Measurements from ENCODE around the gene RCE1. TPM values are rescaled to one million over a fixed set of nuclear protein-coding genes. Genes with fewer than 3 reads are reported as not detected.

Gene RCE1
- total RNA-seq, 1 donor from 2014 or later: 30.6 TPM

DNA sequence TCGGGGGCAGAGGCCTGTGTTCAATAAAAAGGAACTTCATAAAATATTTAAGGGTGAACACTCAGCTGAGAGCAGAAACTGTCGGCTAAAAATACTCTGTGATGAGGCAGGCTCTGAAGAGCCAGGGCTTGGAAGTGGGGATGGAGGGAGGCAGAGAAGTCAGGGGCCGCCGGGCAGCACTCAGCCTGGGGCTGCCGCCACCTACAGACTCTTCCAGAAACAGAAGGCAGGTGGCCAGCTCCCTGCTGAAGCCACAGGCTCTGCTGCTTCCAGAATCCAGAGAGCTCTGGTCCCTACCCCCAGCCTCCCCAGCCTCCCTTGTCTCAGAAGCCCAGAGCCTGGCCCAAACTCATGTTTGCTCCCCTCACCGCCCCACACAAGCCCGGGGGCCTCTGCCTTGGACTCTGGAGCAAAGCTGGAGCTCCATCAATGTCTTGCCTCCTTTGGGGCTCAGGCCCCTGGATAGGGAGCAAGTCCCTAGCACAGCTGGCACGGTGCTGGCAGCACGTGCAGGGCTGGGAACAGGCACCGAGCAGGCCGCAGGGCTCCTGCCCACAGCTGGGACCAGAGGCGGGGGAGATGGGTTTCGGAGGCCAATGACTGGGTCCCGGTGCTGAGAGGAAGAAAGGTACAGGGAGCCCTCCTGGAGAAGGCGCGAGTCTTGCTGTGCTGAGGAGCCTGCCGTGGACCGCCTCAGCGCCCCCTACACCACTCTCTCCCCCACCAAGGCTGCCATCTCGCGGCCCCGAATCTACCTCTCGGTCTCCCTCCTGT, 21.9 kb downstream of the RCE1 start:
- H3K4me1 Mint-ChIP-seq (ENCODE audit: low read depth, unreplicated experiment): peaks cover 5% of the 10 kb centered on the region
- TF ChIP-seq CTCF (IDR thresholded peaks at IDR 0.05; ENCODE audit: partially characterized antibody, unreplicated experiment): no peak
- H3K27me3 Mint-ChIP-seq (ENCODE audit: unreplicated experiment): peaks cover 4% of the 10 kb centered on the region
- no peak overlapping the region for H3K4me3 Mint-ChIP-seq (ENCODE audit: unreplicated experiment)
- H3K9me3 Mint-ChIP-seq (ENCODE audit: unreplicated experiment): peaks cover 4% of the 10 kb centered on the region
- H3K36me3 Mint-ChIP-seq (ENCODE audit: unreplicated experiment): peaks cover 3% of the 10 kb centered on the region
- H3K27ac Mint-ChIP-seq (ENCODE audit: unreplicated experiment): no peak overlapping the region
- peak; percentile 35 for DNase-seq

DNA sequence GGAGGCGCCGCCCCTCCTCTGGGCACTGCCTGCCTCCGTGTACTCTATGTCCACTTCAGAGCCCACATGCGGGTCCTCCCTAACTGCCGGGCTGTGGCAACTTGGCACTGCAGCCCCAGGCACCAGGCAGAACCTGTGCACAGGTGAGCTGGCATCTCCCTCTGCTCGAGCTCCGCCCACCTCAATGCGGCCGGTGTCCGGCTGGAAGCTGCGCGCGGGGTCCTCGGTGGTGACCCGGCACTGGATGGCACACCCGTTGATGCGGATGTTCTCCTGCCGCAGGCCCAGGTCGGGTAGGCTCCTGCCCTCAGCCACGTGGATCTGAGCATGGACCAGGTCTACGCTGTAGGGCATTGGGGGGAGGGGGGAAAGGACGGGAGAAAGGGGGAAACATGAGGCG, 22.8 kb downstream of the RCE1 start:
- DNase-seq: peak; percentile 8
- peaks cover 5% of the 10 kb centered on the region for H3K4me1 Mint-ChIP-seq (ENCODE audit: low read depth, unreplicated experiment)
- peaks cover 4% of the 10 kb centered on the region for H3K9me3 Mint-ChIP-seq (ENCODE audit: unreplicated experiment)
- H3K27me3 Mint-ChIP-seq (ENCODE audit: unreplicated experiment): peaks cover 4% of the 10 kb centered on the region
- no peak for TF ChIP-seq CTCF (IDR thresholded peaks at IDR 0.05; ENCODE audit: partially characterized antibody, unreplicated experiment)
- peaks cover 3% of the 10 kb centered on the region for H3K36me3 Mint-ChIP-seq (ENCODE audit: unreplicated experiment)
- no peak overlapping the region for H3K4me3 Mint-ChIP-seq (ENCODE audit: unreplicated experiment)
- H3K27ac Mint-ChIP-seq (ENCODE audit: unreplicated experiment): no peak overlapping the region

DNA sequence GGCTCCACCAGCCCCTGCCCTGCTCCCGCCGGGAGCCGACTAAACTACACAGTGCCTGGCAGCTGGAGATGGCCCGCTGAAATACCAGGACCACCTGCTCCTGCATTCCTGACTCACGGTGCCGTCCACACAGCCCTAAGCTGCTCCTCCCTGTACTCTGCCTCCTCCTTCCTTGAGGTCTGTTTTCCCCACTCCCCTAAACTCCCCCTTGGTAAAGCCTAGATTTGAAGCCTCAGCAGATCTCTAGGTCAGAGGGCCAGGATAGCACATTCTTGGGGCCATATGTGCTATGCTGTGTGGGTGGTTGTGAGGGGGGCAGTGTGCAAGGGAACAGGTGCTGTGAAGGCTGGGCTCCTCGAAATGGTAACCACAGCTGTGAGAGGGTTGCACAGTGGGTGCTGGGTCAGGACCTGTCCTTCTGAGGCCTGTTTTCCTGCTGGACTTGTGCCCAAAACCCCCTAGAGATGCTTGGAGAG, 23.3 kb downstream of the RCE1 start:
- Mint-ChIP-seq H3K27ac (ENCODE audit: unreplicated experiment) (no peak overlapping the region), H3K36me3 (ENCODE audit: unreplicated experiment) (peaks cover 3% of the 10 kb centered on the region), H3K27me3 (ENCODE audit: unreplicated experiment) (peaks cover 4% of the 10 kb centered on the region), H3K4me1 (ENCODE audit: low read depth, unreplicated experiment) (peaks cover 5% of the 10 kb centered on the region), H3K9me3 (ENCODE audit: unreplicated experiment) (peaks cover 4% of the 10 kb centered on the region), H3K4me3 (ENCODE audit: unreplicated experiment) (no peak overlapping the region)
- peak; percentile 35 for DNase-seq
- no peak for TF ChIP-seq CTCF (IDR thresholded peaks at IDR 0.05; ENCODE audit: partially characterized antibody, unreplicated experiment)

GRCh38 chr11:66867425-66868040, 24.3 kb downstream of the RCE1 start:
- Mint-ChIP-seq H3K4me1 (ENCODE audit: low read depth, unreplicated experiment) (peaks cover 5% of the 10 kb centered on the region), H3K9me3 (ENCODE audit: unreplicated experiment) (peaks cover 4% of the 10 kb centered on the region), H3K27ac (ENCODE audit: unreplicated experiment) (peak overlapping the region; percentile 39), H3K4me3 (ENCODE audit: unreplicated experiment) (no peak overlapping the region), H3K27me3 (ENCODE audit: unreplicated experiment) (peaks cover 6% of the 10 kb centered on the region), H3K36me3 (ENCODE audit: unreplicated experiment) (peaks cover 3% of the 10 kb centered on the region)
- DNase-seq: peak; percentile 39
- TF ChIP-seq CTCF (IDR thresholded peaks at IDR 0.05; ENCODE audit: partially characterized antibody, unreplicated experiment): no peak

All from glutamatergic neuron (in vitro differentiated cells).